NCI-H1694 treated with DMSO at 0.1 percent for 48 hours (cell line): Measurements from ENCODE around the gene ERMP1.
"Not testable (repeated sequence)": the region's sequence is repeated elsewhere in the genome, so short reads cannot be mapped to it uniquely, and the experiment has no call there.

Source experiments
- DNase-seq: peaks from one replicate; lab custom pipeline; 2025; lab: John Stamatoyannopoulos, UW

Gene ERMP1

GRCh38 chr9:5819174-5819573, 13.7 kb downstream of the ERMP1 start:
- DNase-seq, result no peak

- no peak for DNase-seq
Observed at GRCh38 chr9:5818424-5819142, 14.3 kb downstream of the ERMP1 start.

- DNase-seq, result no peak
Observed at GRCh38 chr9:5817862-5818261, 15.1 kb downstream of the ERMP1 start.

- no peak for DNase-seq
Observed at GRCh38 chr9:5815461-5815860, 17.5 kb downstream of the ERMP1 start.

- DNase-seq, result no peak
Observed at GRCh38 chr9:5813824-5814223, 19.1 kb downstream of the ERMP1 start.

GRCh38 chr9:5811751-5812150, 21.2 kb downstream of the ERMP1 start:
- DNase-seq, result no peak

- no peak for DNase-seq
Observed at GRCh38 chr9:5805478-5805877, 27.4 kb downstream of the ERMP1 start.

GRCh38 chr9:5801739-5802113, 31.2 kb downstream of the ERMP1 start:
- DNase-seq, result no peak

GRCh38 chr9:5800969-5801738, 31.8 kb downstream of the ERMP1 start:
- no peak for DNase-seq

GRCh38 chr9:5800378-5800777, 32.5 kb downstream of the ERMP1 start:
- not testable (repeated sequence) for DNase-seq

GRCh38 chr9:5799314-5799713, 33.6 kb downstream of the ERMP1 start:
- peak; percentile 58 for DNase-seq

- no peak for DNase-seq
Observed at GRCh38 chr9:5798581-5798980, 34.3 kb downstream of the ERMP1 start.

GRCh38 chr9:5796298-5796697, 36.6 kb downstream of the ERMP1 start:
- DNase-seq, result no peak

GRCh38 chr9:5793812-5794211, 39.1 kb downstream of the ERMP1 start:
- no peak for DNase-seq

GRCh38 chr9:5791870-5792269, 41.0 kb downstream of the ERMP1 start:
- no peak for DNase-seq

GRCh38 chr9:5790923-5791322, 42.0 kb downstream of the ERMP1 start:
- no peak for DNase-seq

- no peak for DNase-seq
Observed at GRCh38 chr9:5789489-5789888, 43.4 kb downstream of the ERMP1 start.

GRCh38 chr9:5787759-5788302, 45.1 kb downstream of the ERMP1 start:
- no peak for DNase-seq

GRCh38 chr9:5787220-5787619, 45.7 kb downstream of the ERMP1 start:
- no peak for DNase-seq

GRCh38 chr9:5786370-5787127, 46.4 kb downstream of the ERMP1 start:
- no peak for DNase-seq

- no peak for DNase-seq
Observed at GRCh38 chr9:5784526-5785315, 48.2 kb downstream of the ERMP1 start.

- no peak for DNase-seq
Observed at GRCh38 chr9:5783982-5784381, 48.9 kb downstream of the ERMP1 start.
